B cell (primary cell): Measurements from ENCODE around the gene CTNNA3. TPM values are rescaled to one million over a fixed set of nuclear protein-coding genes. Genes with fewer than 3 reads are reported as not detected.

ENCODE experiments used
- ATAC-seq: fragments of 200-7000 bp; cut with Tn5 transposase; one replicate; pipeline ENCODE4 v1.10.0; 2021; ENCODE audit warnings: low read depth, mild to moderate bottlenecking, moderate number of reproducible peaks, moderate library complexity
- CTCF ChIA-PET: fragments of 350-600 bp; sonication (Branson Sonifier 250); formaldehyde crosslinking; loops from one replicate; lab custom pipeline; 2021; ENCODE audit warnings: antibody characterized with exemption, inconsistent platforms; lab: Charles Lee
- POLR2A ChIA-PET: fragments of 350-600 bp; sonication (Branson Sonifier 250); formaldehyde crosslinking; loops from one replicate; lab custom pipeline; 2021; ENCODE audit warnings: antibody characterized with exemption; lab: Charles Lee
- DNase-seq: peaks from one replicate; pipeline ENCODE4 v3.0.0; 2013
- H2AFZ ChIP-seq: 2 replicates; pipeline ENCODE4 v1.6.1; 2012; ENCODE audit warnings: mild to moderate bottlenecking, low read depth, low read length; ENCODE audit not compliant: insufficient read depth, poor library complexity, severe bottlenecking
- H3K27ac ChIP-seq, 2 donors: 1 replicate in 1 of 2; 2 replicates in 1 of 2; pipeline ENCODE4 v1.5.1; 2012 to 2013; ENCODE audit warnings: low read length in 2 of 2, mild to moderate bottlenecking in 2 of 2, moderate library complexity in 1 of 2
- H3K27me3 ChIP-seq, 4 experiments: fragments of 200-600 bp in 1 of 4; sonication (generic) in 1 of 4; replicated peaks in 1 of 4; 1 replicate in 2 of 4; 2 replicates in 2 of 4; pipeline versions ENCODE4 v1.6.1 to v1.7.0; 2013 to 2016; ENCODE audit warnings: low read length in 3 of 4, mild to moderate bottlenecking in 2 of 4, mixed read lengths in 1 of 4, moderate library complexity in 1 of 4; ENCODE audit not compliant: insufficient read depth in 4 of 4, control insufficient read depth in 3 of 4; ENCODE audit errors: control extremely low read depth in 1 of 4
- H3K36me3 ChIP-seq, 2 experiments: replicated peaks in 1 of 2; 1 replicate in 1 of 2; 2 replicates in 1 of 2; pipeline versions ENCODE4 v1.6.1 to v1.7.1; 2013; ENCODE audit warnings: low read length in 1 of 2; ENCODE audit not compliant: insufficient read depth in 2 of 2, control insufficient read depth in 1 of 2; ENCODE audit errors: control extremely low read depth in 1 of 2, extremely low read depth in 1 of 2
- H3K4me1 ChIP-seq, 2 donors: fragments of 200-600 bp in 1 of 2; sonication (generic) in 1 of 2; 1 replicate in 1 of 2; 2 replicates in 1 of 2; pipeline versions ENCODE4 v1.5.1 to v1.6.1; 2013 to 2017; ENCODE audit warnings: low read length in 2 of 2; ENCODE audit not compliant: control insufficient read depth in 2 of 2, insufficient read depth in 2 of 2
- H3K4me2 ChIP-seq: replicated peaks from 2 replicates; pipeline ENCODE3; 2012; ENCODE audit warnings: mild to moderate bottlenecking, low read depth, low read length; ENCODE audit not compliant: poor library complexity, severe bottlenecking
- H3K4me3 ChIP-seq, 5 experiments: fragments of 200-600 bp in 1 of 5; sonication (generic) in 1 of 5; 1 replicate in 3 of 5; 2 replicates in 2 of 5; pipeline versions ENCODE4 v1.5.1 to v1.7.0; 2011 to 2016; ENCODE audit warnings: low read length in 4 of 5, mild to moderate bottlenecking in 4 of 5, low read depth in 2 of 5, control low read depth in 1 of 5, moderate library complexity in 1 of 5; ENCODE audit not compliant: insufficient read depth in 1 of 5; ENCODE audit errors: control extremely low read depth in 1 of 5, extremely low read depth in 1 of 5
- H3K79me2 ChIP-seq: fragments of 200-600 bp; sonication (generic); one replicate; pipeline ENCODE4 v1.6.0; 2016; ENCODE audit warnings: low read length; ENCODE audit not compliant: control insufficient read depth, insufficient read depth
- H3K9ac ChIP-seq: fragments of 200-600 bp; sonication (generic); 2 replicates; pipeline ENCODE4 v1.6.1; 2017; ENCODE audit warnings: mild to moderate bottlenecking, low read length, moderate library complexity
- H3K9me3 ChIP-seq, 3 donors: one replicate each; pipeline versions ENCODE4 v1.6.1 to v1.7.1; 2013; ENCODE audit warnings: low read length in 2 of 3; ENCODE audit not compliant: control insufficient read depth in 2 of 3, insufficient read depth in 1 of 3; ENCODE audit errors: control extremely low read depth in 1 of 3
- H4K20me1 ChIP-seq: 2 replicates; pipeline ENCODE4 v1.6.0; 2012; ENCODE audit warnings: mild to moderate bottlenecking, low read length; ENCODE audit not compliant: insufficient read depth, control insufficient read depth, poor library complexity, severe bottlenecking
- H3K27ac Mint-ChIP-seq: one replicate; pipeline ENCODE4 v1.8.0; 2021; ENCODE audit warnings: mixed read lengths
- H3K27me3 Mint-ChIP-seq: one replicate; pipeline ENCODE4 v1.8.0; 2021; ENCODE audit warnings: mixed read lengths
- H3K4me1 Mint-ChIP-seq: one replicate; pipeline ENCODE4 v1.8.0; 2021; ENCODE audit warnings: mixed read lengths
- H3K4me3 Mint-ChIP-seq: one replicate; pipeline ENCODE4 v1.8.0; 2021; ENCODE audit warnings: mixed read lengths
- H3K9me3 Mint-ChIP-seq: one replicate; pipeline ENCODE4 v1.8.0; 2022; ENCODE audit warnings: mixed read lengths; ENCODE audit not compliant: insufficient read depth
- EZH2 ChIP-seq: IDR thresholded peaks from 2 replicates; pipeline ENCODE4 v1.6.1; 2012; ENCODE audit warnings: borderline replicate concordance, low read depth, mild to moderate bottlenecking, moderate library complexity, low read length; ENCODE audit not compliant: insufficient read depth, poor library complexity, severe bottlenecking
- WGBS: methylation state at CpG from one replicate; pipeline ENCODE4 v1.1.5; 2013; ENCODE audit warnings: missing lambda C conversion rate; ENCODE audit not compliant: insufficient coverage; 5-methylcytosine and 5-hydroxymethylcytosine counted together
- intact Hi-C: fragments of 100-400 bp; cut with micrococcal nuclease; formaldehyde crosslinking; loops from one replicate; pipeline ENCODE4 v1.10.0; 2022
- polyA plus RNA-seq: library from polyadenylated mRNA; depleted of rRNA; stranded (reverse); fragments of >200 nt; gene quantifications from 2 replicates; pipeline ENCODE4 v1.2.3, GENCODE V29; 2012
- total RNA-seq, 2 donors: library from RNA; stranded (reverse); fragments of 120-200 nt in 1 of 2; gene quantifications; 1 replicate in 1 of 2; 2 replicates in 1 of 2; pipeline versions ENCODE4 v1.2.3 to v1.2.4, GENCODE V29; 2013 to 2022
- TF ChIP-seq, protein P1 (sequence below): fragments of 200-600 bp; IDR thresholded peaks from one replicate; pipeline ENCODE4 v1.8.0; 2022; ENCODE audit warnings: antibody characterized with exemption, mild to moderate bottlenecking

Gene CTNNA3
- total and polyA plus RNA-seq, 2 donors (not counting 1 experiment from before 2014, with no cell fraction given), result 0.01 TPM; not detected in 1

DNA sequence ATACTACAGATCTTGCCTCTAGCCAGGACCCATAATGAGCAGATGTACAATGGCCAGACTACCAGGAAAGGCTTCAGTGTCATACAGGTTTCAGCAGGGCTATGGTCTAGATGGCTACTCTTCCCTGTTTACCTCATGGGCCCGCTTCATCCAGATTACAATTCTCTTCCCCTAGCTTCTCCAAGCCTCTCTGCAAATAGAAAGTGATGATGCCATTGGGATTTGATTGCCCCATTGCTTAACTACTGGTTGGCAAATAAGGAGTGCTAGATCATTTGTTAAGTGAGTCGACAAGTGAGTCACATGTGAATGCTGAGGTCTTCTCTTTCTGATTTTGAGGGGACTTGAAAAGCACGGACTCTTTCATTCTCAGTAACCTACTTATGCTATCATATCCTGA, 1131.7 kb downstream of the CTNNA3 start:
- intact Hi-C loops, result no loop called here
- CTCF ChIA-PET, result no interaction called here
- no peaks in the 10 kb centered on the region for H3K27me3 Mint-ChIP-seq
- H3K4me3 Mint-ChIP-seq, result no peak overlapping the region
- H3K4me2 ChIP-seq, result no peak overlapping the region
- no peaks in the 10 kb centered on the region for H3K4me1 Mint-ChIP-seq
- no peak for ATAC-seq
- H3K9me3 ChIP-seq, result peaks cover 0 to 3% (median 0%) of the 10 kb centered on the region in 3 donors
- H3K27ac Mint-ChIP-seq, result no peak overlapping the region
- no peaks in the 10 kb centered on the region for H3K36me3 ChIP-seq
- no peaks in the 10 kb centered on the region for H3K27me3 ChIP-seq
- no peaks in the 10 kb centered on the region for H3K79me2 ChIP-seq
- H2AFZ ChIP-seq, result no peak overlapping the region
- peaks cover 3% of the 10 kb centered on the region for H3K9me3 Mint-ChIP-seq
- TF ChIP-seq, protein P1, sequence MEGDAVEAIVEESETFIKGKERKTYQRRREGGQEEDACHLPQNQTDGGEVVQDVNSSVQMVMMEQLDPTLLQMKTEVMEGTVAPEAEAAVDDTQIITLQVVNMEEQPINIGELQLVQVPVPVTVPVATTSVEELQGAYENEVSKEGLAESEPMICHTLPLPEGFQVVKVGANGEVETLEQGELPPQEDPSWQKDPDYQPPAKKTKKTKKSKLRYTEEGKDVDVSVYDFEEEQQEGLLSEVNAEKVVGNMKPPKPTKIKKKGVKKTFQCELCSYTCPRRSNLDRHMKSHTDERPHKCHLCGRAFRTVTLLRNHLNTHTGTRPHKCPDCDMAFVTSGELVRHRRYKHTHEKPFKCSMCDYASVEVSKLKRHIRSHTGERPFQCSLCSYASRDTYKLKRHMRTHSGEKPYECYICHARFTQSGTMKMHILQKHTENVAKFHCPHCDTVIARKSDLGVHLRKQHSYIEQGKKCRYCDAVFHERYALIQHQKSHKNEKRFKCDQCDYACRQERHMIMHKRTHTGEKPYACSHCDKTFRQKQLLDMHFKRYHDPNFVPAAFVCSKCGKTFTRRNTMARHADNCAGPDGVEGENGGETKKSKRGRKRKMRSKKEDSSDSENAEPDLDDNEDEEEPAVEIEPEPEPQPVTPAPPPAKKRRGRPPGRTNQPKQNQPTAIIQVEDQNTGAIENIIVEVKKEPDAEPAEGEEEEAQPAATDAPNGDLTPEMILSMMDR, result no peak
- TF ChIP-seq EZH2, result no peak
- no peaks in the 10 kb centered on the region for H3K4me1 ChIP-seq
- no CpG with 5 or more reads among the region's 3 CpGs for WGBS
- H3K27ac ChIP-seq, result no peak overlapping the region
- H4K20me1 ChIP-seq, result no peaks in the 10 kb centered on the region
- DNase-seq, result no peak
- POLR2A ChIA-PET, result no interaction called here
- no peak overlapping the region for H3K9ac ChIP-seq
- H3K4me3 ChIP-seq, result no peak overlapping the region

DNA sequence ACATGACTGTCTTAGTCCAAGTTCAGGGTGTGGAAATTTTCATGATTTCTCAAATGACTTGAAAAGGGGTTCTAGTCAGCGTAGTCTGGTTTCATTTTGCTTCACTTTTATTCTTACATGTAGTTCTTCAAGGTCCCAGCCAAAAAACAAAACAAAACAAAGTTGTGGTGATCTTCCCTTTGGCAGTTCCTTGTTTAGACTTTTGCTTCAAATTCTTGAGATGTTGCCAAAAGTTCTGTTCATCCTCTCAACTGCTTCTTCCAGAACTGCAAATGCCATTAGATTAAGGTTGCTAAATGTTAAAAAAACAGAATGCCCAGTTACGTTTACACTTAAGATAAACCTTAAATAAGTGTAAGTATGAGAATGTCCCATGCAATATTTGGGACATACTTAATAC, 1140.9 kb downstream of the CTNNA3 start:
- Histone ChIP-seq H3K9me3 (no peaks in the 10 kb centered on the region), H4K20me1 (no peaks in the 10 kb centered on the region), H3K79me2 (no peaks in the 10 kb centered on the region), H3K4me3 (no peak overlapping the region), H2AFZ (no peak overlapping the region), H3K27ac (no peak overlapping the region), H3K27me3 (no peaks in the 10 kb centered on the region), H3K4me1 (no peaks in the 10 kb centered on the region), H3K9ac (no peak overlapping the region), H3K4me2 (no peak overlapping the region), H3K36me3 (no peaks in the 10 kb centered on the region)
- ATAC-seq, result no peak
- WGBS, result 100% methylated on average over 1 of the region's 2 CpGs
- no peak overlapping the region for H3K27ac Mint-ChIP-seq
- H3K27me3 Mint-ChIP-seq, result no peaks in the 10 kb centered on the region
- ChIA-PET POLR2A (no interaction called here), CTCF (no interaction called here)
- TF ChIP-seq, protein P1, result no peak
- TF ChIP-seq EZH2, result no peak
- no peak for DNase-seq
- no peaks in the 10 kb centered on the region for H3K9me3 Mint-ChIP-seq
- intact Hi-C loops, result no loop called here
- H3K4me1 Mint-ChIP-seq, result no peaks in the 10 kb centered on the region
- H3K4me3 Mint-ChIP-seq, result no peak overlapping the region
